GM12878 (cell line): ENCODE data around the gene CCDC6. TPM values are rescaled to one million over a fixed set of nuclear protein-coding genes. Genes with fewer than 3 reads are reported as not detected.

Experiments
- ATAC-seq: fragments of 200-7000 bp; cut with Tn5 transposase; 3 replicates; pipeline ENCODE4 v1.9.1; 2020; ENCODE audit warnings: mild to moderate bottlenecking, moderate library complexity
- BruUV-seq: library from RNA; stranded (reverse); fragments of 400-500 nt; replicated peaks from 2 replicates; lab custom pipeline; 2021; lab: Mats Ljungman, UMichigan
- CTCF ChIA-PET: fragments of 300-600 bp; sonication (Branson Sonifier 250); formaldehyde crosslinking; extraction: SDS; loops from one replicate; lab custom pipeline; 2021; ENCODE audit warnings: inconsistent platforms; lab: Yijun Ruan, JAX
- POLR2A ChIA-PET: fragments of 350-600 bp; formaldehyde crosslinking; extraction: SDS; loops from one replicate; lab custom pipeline; 2021; ENCODE audit warnings: inconsistent platforms; lab: Charles Lee
- RAD21 ChIA-PET: fragments of 300-600 bp; sonication (Branson Sonifier 250); formaldehyde crosslinking; loops from one replicate; lab custom pipeline; 2023; ENCODE audit warnings: antibody characterized with exemption; ENCODE audit not compliant: unreplicated experiment; lab: Charles Lee
- SMC1A ChIA-PET: fragments of 300-600 bp; sonication (Branson Sonifier 250); formaldehyde crosslinking; loops from one replicate; lab custom pipeline; 2023; ENCODE audit not compliant: unreplicated experiment, uncharacterized antibody; lab: Charles Lee
- DNase-seq: peaks from one replicate; pipeline ENCODE4 v3.0.0-alpha.2; 2011; ENCODE audit warnings: low read depth, low spot score
- FAIRE-seq: peaks from 3 replicates; lab custom pipeline; 2011; peaks lifted over from hg19 to GRCh38; lab: Jason Lieb, UNC
- H2AFZ ChIP-seq: 2 replicates; pipeline ENCODE4 v1.6.0; 2011; ENCODE audit warnings: low read depth, low read length, control low read depth; ENCODE audit not compliant: control insufficient read depth
- H3K27ac ChIP-seq: 2 replicates; pipeline ENCODE4 v1.5.1; 2011; ENCODE audit warnings: control low read depth; ENCODE audit not compliant: control insufficient read depth, insufficient read depth
- H3K27me3 ChIP-seq, 2 experiments: replicated peaks in 1 of 2; 2 replicates each; pipeline versions ENCODE4 v1.6.0 to v1.6.1; 2011; ENCODE audit warnings: low read length in 1 of 2; ENCODE audit not compliant: control insufficient read depth in 2 of 2, insufficient read depth in 2 of 2
- H3K36me3 ChIP-seq, 2 experiments: 2 replicates each; pipeline ENCODE4 v1.5.1; 2011; ENCODE audit warnings: low read length in 1 of 2; ENCODE audit not compliant: control insufficient read depth in 2 of 2, insufficient read depth in 2 of 2
- H3K4me1 ChIP-seq: 2 replicates; pipeline ENCODE4 v1.6.1; 2011; ENCODE audit warnings: mild to moderate bottlenecking, low read length, moderate library complexity, mixed read lengths; ENCODE audit not compliant: control insufficient read depth, insufficient read depth
- H3K4me2 ChIP-seq: 2 replicates; pipeline ENCODE4 v1.6.0; 2011; ENCODE audit warnings: control low read depth; ENCODE audit not compliant: control insufficient read depth, insufficient read depth
- H3K4me3 ChIP-seq: fragments of 200-600 bp; sonication (generic); 2 replicates; pipeline ENCODE4 v1.5.1; 2016
- H3K79me2 ChIP-seq: 2 replicates; pipeline ENCODE4 v1.6.0; 2011; ENCODE audit warnings: low read length; ENCODE audit not compliant: control insufficient read depth, insufficient read depth
- H3K9ac ChIP-seq: 2 replicates; pipeline ENCODE4 v1.8.0; 2011; ENCODE audit warnings: low read length, control low read depth, mixed read lengths; ENCODE audit not compliant: control insufficient read depth, insufficient read depth
- H3K9me3 ChIP-seq: replicated peaks from 3 replicates; pipeline ENCODE4 v1.5.1; 2011; ENCODE audit warnings: mild to moderate bottlenecking, low read length; ENCODE audit not compliant: control insufficient read depth, insufficient read depth
- H4K20me1 ChIP-seq: 2 replicates; pipeline ENCODE4 v1.6.0; 2011; ENCODE audit not compliant: control insufficient read depth, insufficient read depth
- CHD1 ChIP-seq: IDR thresholded peaks from 2 replicates; pipeline ENCODE4 v1.6.1; 2012; ENCODE audit warnings: low read depth, low read length, improper control_type of control experiment
- E2F8 ChIP-seq: fragments of 450-650 bp; IDR thresholded peaks from 2 replicates; pipeline ENCODE4 v1.6.1; 2018; ENCODE audit warnings: mild to moderate bottlenecking, low read depth, moderate library complexity; ENCODE audit not compliant: partially characterized antibody
- EGR1 ChIP-seq, 2 experiments: IDR thresholded peaks; 1 replicate in 1 of 2; 2 replicates in 1 of 2; pipeline ENCODE4 v1.6.1; 2011 to 2012; ENCODE audit warnings: low read depth in 2 of 2, low read length in 2 of 2, borderline replicate concordance in 1 of 2, mild to moderate bottlenecking in 1 of 2, moderate library complexity in 1 of 2
- ELK1 ChIP-seq: IDR thresholded peaks from 2 replicates; pipeline ENCODE4 v1.6.1; 2012; ENCODE audit warnings: low read depth, low read length, improper control_type of control experiment
- FOS ChIP-seq: IDR thresholded peaks from 3 replicates; pipeline ENCODE4 v1.6.1; 2011; ENCODE audit warnings: borderline replicate concordance; ENCODE audit not compliant: insufficient read length; ENCODE audit errors: extremely low read depth
- FOXK2 ChIP-seq: fragments of 450-650 bp; IDR thresholded peaks from 2 replicates; pipeline ENCODE4 v1.6.1; 2017; ENCODE audit warnings: mild to moderate bottlenecking, moderate library complexity
- HDAC2 ChIP-seq: fragments of 200-600 bp; sonication (generic); IDR thresholded peaks from 2 replicates; pipeline ENCODE4 v1.6.1; 2017
- NBN ChIP-seq: fragments of 450-650 bp; IDR thresholded peaks from 2 replicates; pipeline ENCODE4 v1.6.1; 2016
- NFIC ChIP-seq: IDR thresholded peaks from 2 replicates; pipeline ENCODE4 v1.6.1; 2012; ENCODE audit warnings: low read depth, mild to moderate bottlenecking, inconsistent platforms, low read length, moderate library complexity
- PAX5 ChIP-seq: IDR thresholded peaks from 2 replicates; pipeline ENCODE4 v1.6.1; 2011; ENCODE audit warnings: low read depth, low read length, borderline replicate concordance
- SMC3 ChIP-seq: IDR thresholded peaks from 2 replicates; pipeline ENCODE4 v1.6.1; 2011; ENCODE audit warnings: low read length, improper control_type of control experiment, borderline replicate concordance
- ZBTB33 ChIP-seq: fragments of 450-650 bp; IDR thresholded peaks from 2 replicates; pipeline ENCODE4 v1.6.1; 2017; ENCODE audit warnings: mild to moderate bottlenecking
- WGBS: methylation state at CpG from one replicate; pipeline ENCODE4 v1.1.6; 2016; ENCODE audit warnings: low lambda C conversion rate; ENCODE audit not compliant: insufficient replicate concordance, insufficient coverage; ENCODE audit errors: missing lambda C conversion rate; 5-methylcytosine and 5-hydroxymethylcytosine counted together
- in situ Hi-C: fragments of 300-500 bp; cut with MboI; formaldehyde crosslinking; loops from 9 replicates; pipeline ENCODE4 v1.14.3; 2018; ENCODE audit warnings: mixed read lengths
- intact Hi-C: fragments of 100-400 bp; cut with micrococcal nuclease; formaldehyde crosslinking; loops from one replicate; pipeline ENCODE4 v1.14.2; 2022; ENCODE audit not compliant: unreplicated experiment
- polyA plus RNA-seq, 11 experiments: library from polyadenylated mRNA; depleted of rRNA in 4 of 11; unstranded in 6 of 11; stranded (reverse) in 5 of 11; fragments of >200 nt; fragmentation: Nextera tagmentation in 4 of 11; fragmentation: Illumina TruSeq in 1 of 11; extraction: Ambion mirVana in 4 of 11; extraction: Trizol in 1 of 11; gene quantifications; 1 replicate in 1 of 11; 2 replicates in 10 of 11; pipeline versions ENCODE4 v1.2.1 to v1.2.3, GENCODE V29; 2011 to 2016; ENCODE audit warnings: inconsistent platforms in 2 of 11, missing spikeins in 2 of 11, low read depth in 1 of 11
- total RNA-seq, 4 experiments: library from RNA; depleted of rRNA in 3 of 4; stranded (reverse); fragments of >200 nt in 3 of 4; fragmentation: Illumina TruSeq in 1 of 4; extraction: Trizol in 1 of 4; gene quantifications; 2 replicates each; pipeline versions ENCODE4 v1.2.1 to v1.2.3, GENCODE V29; 2013 to 2021

CCDC6 gene
- total and polyA plus RNA-seq, 10 of the 15 experiments (the other 5 are each of a cell fraction or from before 2014, with no cell fraction given): 11.8 to 46.2 (median 26.7) TPM

GRCh38 chr10:59773088-59773487 is 133.3 kb downstream of the CCDC6 start:
- Histone ChIP-seq H3K27me3 (no peaks in the 10 kb centered on the region), H3K4me1 (no peaks in the 10 kb centered on the region), H3K79me2 (no peaks in the 10 kb centered on the region), H4K20me1 (no peaks in the 10 kb centered on the region), H3K4me2 (no peak overlapping the region), H3K27ac (no peak overlapping the region), H3K36me3 (no peaks in the 10 kb centered on the region), H3K9me3 (no peaks in the 10 kb centered on the region; the same call in 2 of the 3 replicates), H3K9ac (no peak overlapping the region), H2AFZ (no peak overlapping the region), H3K4me3 (no peak overlapping the region)
- ChIA-PET CTCF (no interaction called here), SMC1A (no interaction called here), POLR2A (interaction anchor here (0.6 kb wide), 1 partner anchor 247 kb away, joined by 3 read pairs; no protein-coding TSS in a partner anchor), RAD21 (no interaction called here)
- FAIRE-seq (no peak), ATAC-seq (no peak), DNase-seq (no peak)
- TF ChIP-seq ELK1: no peak
- in situ Hi-C loops (no loop called here), intact Hi-C loops (no loop called here)
- 71% methylated on average over 2 of the region's 2 CpGs for WGBS
- no TSS peak for BruUV-seq

DNA sequence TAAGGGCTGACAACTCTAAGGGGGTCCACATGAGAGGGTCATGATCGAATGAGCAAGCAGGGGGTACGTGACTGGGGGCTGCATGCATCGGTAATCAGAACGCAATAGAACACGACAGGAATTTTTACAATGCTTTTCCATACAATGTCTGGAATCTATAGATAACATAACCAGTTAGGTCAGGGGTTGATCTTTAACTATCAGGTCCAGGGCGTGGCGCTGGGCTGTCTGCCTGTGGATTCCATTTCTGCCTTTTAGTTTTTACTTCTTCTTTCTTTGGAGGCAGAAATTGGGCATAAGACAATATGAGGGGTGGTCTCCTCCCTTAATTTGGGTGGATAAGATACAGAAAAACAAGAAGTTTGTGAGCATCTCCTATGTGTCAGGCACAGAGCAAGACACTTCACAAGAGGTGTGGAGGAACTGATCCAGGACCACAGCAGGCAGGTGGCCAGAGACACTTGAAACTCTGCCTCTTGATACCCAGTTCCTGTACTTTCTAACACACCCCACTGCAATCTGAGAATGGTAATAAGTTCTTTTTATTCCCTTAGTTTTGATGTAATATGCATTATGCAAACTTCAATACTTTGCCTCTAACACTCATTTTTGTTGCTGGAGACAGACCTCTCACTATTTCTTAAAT is 135.1 kb downstream of the CCDC6 start:
- in situ Hi-C loops: no loop called here
- BruUV-seq: no TSS peak
- TF ChIP-seq NFIC (no peak), SMC3 (no peak), FOS (no peak), NBN (no peak), E2F8 (no peak), ZBTB33 (no peak), HDAC2 (no peak), CHD1 (no peak), PAX5 (no peak), FOXK2 (no peak), EGR1 (IDR thresholded peaks at IDR 0.05; ENCODE audit: borderline replicate concordance in 1 of 2, low read depth in 2 of 2, low read length in 2 of 2) (no peak)

More for the DNA sequence above, 135.1 kb downstream of the CCDC6 start:
- DNase-seq (no peak), FAIRE-seq (no peak), ATAC-seq (no peak)
- Histone ChIP-seq H3K4me1 (no peaks in the 10 kb centered on the region), H3K79me2 (no peaks in the 10 kb centered on the region), H3K9me3 (no peaks in the 10 kb centered on the region), H4K20me1 (no peaks in the 10 kb centered on the region), H3K4me3 (no peak overlapping the region), H3K27me3 (no peaks in the 10 kb centered on the region), H3K36me3 (no peaks in the 10 kb centered on the region), H2AFZ (no peak overlapping the region), H3K27ac (no peak overlapping the region), H3K9ac (no peak overlapping the region), H3K4me2 (no peak overlapping the region)
- ChIA-PET SMC1A (no interaction called here), POLR2A (no interaction called here), RAD21 (no interaction called here), CTCF (no interaction called here)
- intact Hi-C loops: no loop called here
- 41% methylated on average over 7 of the region's 7 CpGs for WGBS
